OCI-LY7 (cell line): Measurements from ENCODE around the gene NAP1L3. TPM values are rescaled to one million over a fixed set of nuclear protein-coding genes. Genes with fewer than 3 reads are reported as not detected.
A peak's percentile ranks its signal among the peaks of the same experiment; 100 is the strongest.

ENCODE experiments used
- Bru-seq: library from RNA; stranded (reverse); fragments of 400-500 nt; gene quantifications from one replicate; lab custom pipeline; 2021; lab: Mats Ljungman, UMichigan
- BruChase-seq, 2 experiments: library from RNA; stranded (reverse); fragments of 400-500 nt; gene quantifications; one replicate each; lab custom pipeline; 2021; lab: Mats Ljungman, UMichigan
- BruUV-seq: library from RNA; stranded (reverse); fragments of 400-500 nt; replicated peaks from 2 replicates; lab custom pipeline; 2021; lab: Mats Ljungman, UMichigan
- CTCF ChIA-PET: fragments of 300-600 bp; sonication (Branson Sonifier 250); formaldehyde crosslinking; loops from one replicate; lab custom pipeline; 2022; ENCODE audit warnings: antibody characterized with exemption; ENCODE audit not compliant: unreplicated experiment; lab: Charles Lee
- POLR2A ChIA-PET: fragments of 300-600 bp; sonication (Branson Sonifier 250); formaldehyde crosslinking; loops from one replicate; lab custom pipeline; 2022; ENCODE audit warnings: antibody characterized with exemption; lab: Charles Lee
- DNase-seq: peaks from one replicate; pipeline ENCODE4 v3.0.0-alpha.2; 2015; ENCODE audit warnings: low spot score
- H2AFZ ChIP-seq: fragments of 200-600 bp; sonication (generic), shearing (Covaris generic); 2 replicates; pipeline ENCODE4 v1.6.1; 2014; ENCODE audit warnings: mild to moderate bottlenecking, antibody characterized with exemption, low read length, moderate library complexity
- H3K27ac ChIP-seq: fragments of 200-600 bp; sonication (generic); 2 replicates; pipeline ENCODE4 v1.5.1; 2014; ENCODE audit warnings: mixed run types, low read depth, mild to moderate bottlenecking, moderate library complexity, low read length, inconsistent platforms; ENCODE audit not compliant: poor library complexity, severe bottlenecking
- H3K36me3 ChIP-seq: fragments of 200-600 bp; sonication (generic); 2 replicates; pipeline ENCODE4 v1.6.1; 2014; ENCODE audit warnings: mild to moderate bottlenecking, antibody characterized with exemption, low read length, moderate library complexity, mixed read lengths; ENCODE audit not compliant: insufficient read depth
- H3K4me1 ChIP-seq: fragments of 200-600 bp; sonication (generic); 2 replicates; pipeline ENCODE4 v1.5.1; 2014; ENCODE audit warnings: mild to moderate bottlenecking, low read length; ENCODE audit not compliant: insufficient read depth, poor library complexity, severe bottlenecking
- H3K4me2 ChIP-seq: fragments of 200-600 bp; sonication (generic); 2 replicates; pipeline ENCODE4 v1.6.1; 2014; ENCODE audit warnings: mild to moderate bottlenecking, low read length
- H3K4me3 ChIP-seq: fragments of 200-600 bp; sonication (generic); 2 replicates; pipeline ENCODE4 v1.5.1; 2014; ENCODE audit warnings: mild to moderate bottlenecking, low read depth, low read length; ENCODE audit not compliant: poor library complexity, severe bottlenecking
- H3K79me2 ChIP-seq: fragments of 200-600 bp; sonication (generic); 2 replicates; pipeline ENCODE4 v1.6.1; 2016; ENCODE audit warnings: low read depth, mild to moderate bottlenecking, low read length, moderate library complexity, mixed read lengths; ENCODE audit not compliant: insufficient read depth
- H3K9me2 ChIP-seq: fragments of 200-600 bp; sonication (generic); 2 replicates; pipeline ENCODE4 v1.6.1; 2016; ENCODE audit warnings: mild to moderate bottlenecking, low read length, mixed read lengths; ENCODE audit not compliant: insufficient read depth
- H3K9me3 ChIP-seq: fragments of 200-600 bp; sonication (generic); 2 replicates; pipeline ENCODE4 v1.6.1; 2014; ENCODE audit warnings: mild to moderate bottlenecking, mixed run types, low read length, mixed read lengths
- H4K20me1 ChIP-seq: fragments of 200-600 bp; sonication (generic); 2 replicates; pipeline ENCODE4 v1.6.1; 2014; ENCODE audit warnings: mild to moderate bottlenecking, antibody characterized with exemption, low read length, moderate library complexity, mixed read lengths; ENCODE audit not compliant: insufficient read depth
- CTCF ChIP-seq: fragments of 200-600 bp; sonication (generic); conservative IDR thresholded peaks from 2 replicates; pipeline ENCODE4 v1.5.1; 2014; ENCODE audit warnings: mild to moderate bottlenecking, antibody characterized with exemption, low read length, moderate library complexity, mixed read lengths
- EZH2phosphoT487 ChIP-seq: fragments of 200-600 bp; sonication (generic); IDR thresholded peaks from 2 replicates; pipeline ENCODE4 v1.6.1; 2018; ENCODE audit warnings: low read depth, borderline replicate concordance, mild to moderate bottlenecking, mixed run types, antibody characterized with exemption, low read length, moderate library complexity, mixed read lengths
- intact Hi-C: fragments of 100-400 bp; cut with micrococcal nuclease; formaldehyde crosslinking; loops from one replicate; pipeline ENCODE4 v1.10.0; 2022; ENCODE audit not compliant: unreplicated experiment
- long read RNA-seq: library from polyadenylated mRNA; stranded (forward); transcript quantifications from one replicate; pipeline ENCODE4 v2.0.0, GENCODE V29; 2022
- total RNA-seq, 2 experiments: library from RNA; depleted of rRNA in 1 of 2; stranded (reverse); fragments of >200 nt in 1 of 2; shearing (Covaris generic) in 1 of 2; gene quantifications; 2 replicates each; pipeline ENCODE4 v1.2.3, GENCODE V29; 2014 to 2022

Gene NAP1L3
- total RNA-seq (2014; rRNA removed; shearing (Covaris generic)) (not detected in 2 replicates), total RNA-seq (2022) (not detected in 2 replicates), Bru-seq, nascent RNA (not detected), BruChase-seq, experiment 1, labeled RNA remaining after a 6-hour chase (not detected), BruChase-seq, experiment 2, labeled RNA remaining after a 2-hour chase (not detected)
- long read RNA-seq = 0 reads

- intact Hi-C loops = no loop called here
- H3K9me3 ChIP-seq = no peaks in the 10 kb centered on the region
- no peaks in the 10 kb centered on the region for H4K20me1 ChIP-seq
- no TSS peak for BruUV-seq
- H3K4me2 ChIP-seq = peak within 1 kb of the TSS; percentile 12; the same call in 1 of the 2 replicates
- POLR2A ChIA-PET = no interaction called here
- no peaks in the 10 kb centered on the region for H3K79me2 ChIP-seq
- H3K9me2 ChIP-seq = no peaks in the 10 kb centered on the region
- TF ChIP-seq EZH2phosphoT487 = no peak
- TF ChIP-seq CTCF = no peak
- no peaks in the 10 kb centered on the region for H3K4me1 ChIP-seq
- no peak within 1 kb of the TSS for H2AFZ ChIP-seq
- no peak for DNase-seq
- CTCF ChIA-PET = no interaction called here
- no peak within 1 kb of the TSS for H3K4me3 ChIP-seq
- no peak within 1 kb of the TSS for H3K27ac ChIP-seq
- H3K36me3 ChIP-seq = no peaks in the 10 kb centered on the region
Measured at GRCh38 chrX:93673056-93673868, at the start of gene NAP1L3. Gene NAP1L3, minus strand, starts transcription at chrX:93673578. Its CDS starts 274 bp downstream, at chrX:93673304.

- no peaks in the 10 kb centered on the region for H3K4me1 ChIP-seq
- TF ChIP-seq EZH2phosphoT487 (no peak), CTCF (no peak)
- intact Hi-C loops = no loop called here
- no peak for DNase-seq
- ChIA-PET POLR2A (no interaction called here), CTCF (no interaction called here)
- no peaks in the 10 kb centered on the region for H3K36me3 ChIP-seq
- BruUV-seq = no TSS peak
- no peak overlapping the region for H3K4me3 ChIP-seq
- no peak overlapping the region for H3K27ac ChIP-seq
- H2AFZ ChIP-seq = no peak overlapping the region
- no peaks in the 10 kb centered on the region for H3K9me2 ChIP-seq
- no peaks in the 10 kb centered on the region for H4K20me1 ChIP-seq
- H3K4me2 ChIP-seq = no peak overlapping the region
- no peaks in the 10 kb centered on the region for H3K79me2 ChIP-seq
- no peaks in the 10 kb centered on the region for H3K9me3 ChIP-seq
Measured at GRCh38 chrX:93711076-93711475, 37.7 kb upstream of the NAP1L3 start.

- CTCF ChIA-PET = no interaction called here
- BruUV-seq = no TSS peak
Measured at GRCh38 chrX:93703701-93704100, 30.3 kb upstream of the NAP1L3 start.

More at GRCh38 chrX:93703701-93704100, 30.3 kb upstream of the NAP1L3 start:
- H3K9me2 ChIP-seq = no peaks in the 10 kb centered on the region
- H3K4me1 ChIP-seq = no peaks in the 10 kb centered on the region
- DNase-seq = no peak
- no peaks in the 10 kb centered on the region for H3K9me3 ChIP-seq
- no peak overlapping the region for H2AFZ ChIP-seq
- H3K27ac ChIP-seq = no peak overlapping the region
- TF ChIP-seq CTCF (no peak), EZH2phosphoT487 (no peak)
- H3K79me2 ChIP-seq = no peaks in the 10 kb centered on the region
- no peak overlapping the region for H3K4me2 ChIP-seq
- POLR2A ChIA-PET = no interaction called here
- no peaks in the 10 kb centered on the region for H4K20me1 ChIP-seq
- intact Hi-C loops = no loop called here
- no peak overlapping the region for H3K4me3 ChIP-seq
- no peaks in the 10 kb centered on the region for H3K36me3 ChIP-seq
